ENCODE measurements around the gene NCR1. TPM values are rescaled to one million over a fixed set of nuclear protein-coding genes. Genes with fewer than 3 reads are reported as not detected.

NCR1 gene
- total RNA-seq, 4 donors from 2014 or later = not detected

GRCh38 chr19:54877471-54877870 is 28.5 kb upstream of the NCR1 start:
- no peak for TF ChIP-seq POLR2A (IDR thresholded peaks at IDR 0.05)
- TF ChIP-seq CTCF (IDR thresholded peaks at IDR 0.05) = no peak
- DNase-seq (ENCODE audit: low spot score in 2 of 2) = no peak
- no peak overlapping the region for H3K4me3 ChIP-seq (ENCODE audit: low read depth, poor library complexity, severe bottlenecking)
- WGBS, 2 donors = 53 to 63% methylated on average over 3 of the region's 3 CpGs
- intact Hi-C loops (cut with DNase I; ENCODE audit: low total_unique reads) = no loop called here

GRCh38 chr19:54881884-54882283 is 24.1 kb upstream of the NCR1 start:
- WGBS, 2 donors = 50 to 52% methylated on average over 6 of the region's 6 CpGs
- TF ChIP-seq POLR2A (IDR thresholded peaks at IDR 0.05) (no peak), CTCF (IDR thresholded peaks at IDR 0.05) (no peak)
- no peak for DNase-seq (ENCODE audit: low spot score in 2 of 2)
- intact Hi-C loops (cut with DNase I; ENCODE audit: low total_unique reads) = no loop called here
- H3K4me3 ChIP-seq (ENCODE audit: low read depth, poor library complexity, severe bottlenecking) = no peak overlapping the region

- DNase-seq (ENCODE audit: low spot score in 2 of 2) = no peak
- no peak overlapping the region for H3K4me3 ChIP-seq (ENCODE audit: low read depth, poor library complexity, severe bottlenecking)
- TF ChIP-seq POLR2A (IDR thresholded peaks at IDR 0.05) (no peak), CTCF (IDR thresholded peaks at IDR 0.05) (no peak)
- WGBS, 2 donors = 61 to 67% methylated on average over 7 of the region's 7 CpGs
- intact Hi-C loops (cut with DNase I; ENCODE audit: low total_unique reads) = no loop called here
These were observed 23.2 kb upstream of the NCR1 start for GRCh38 chr19:54882758-54883157.

GRCh38 chr19:54883228-54883627 is 22.7 kb upstream of the NCR1 start:
- DNase-seq (ENCODE audit: low spot score in 2 of 2) = no peak
- no peak for TF ChIP-seq CTCF (IDR thresholded peaks at IDR 0.05)
- TF ChIP-seq POLR2A (IDR thresholded peaks at IDR 0.05) = no peak
- WGBS, 2 donors = 79 to 84% methylated on average over 4 to 9 of the region's 9 CpGs
- no peak overlapping the region for H3K4me3 ChIP-seq (ENCODE audit: low read depth, poor library complexity, severe bottlenecking)
- intact Hi-C loops (cut with DNase I; ENCODE audit: low total_unique reads) = no loop called here

GRCh38 chr19:54888239-54888638 is 17.7 kb upstream of the NCR1 start:
- no peak overlapping the region for H3K4me3 ChIP-seq (ENCODE audit: low read depth, poor library complexity, severe bottlenecking)
- intact Hi-C loops (cut with DNase I; ENCODE audit: low total_unique reads) = no loop called here
- WGBS, 2 donors = 92% methylated on average over 10 of the region's 10 CpGs
- DNase-seq (ENCODE audit: low spot score in 2 of 2) = no peak
- no peak for TF ChIP-seq CTCF (IDR thresholded peaks at IDR 0.05)
- TF ChIP-seq POLR2A (IDR thresholded peaks at IDR 0.05) = no peak

- DNase-seq (ENCODE audit: low spot score in 2 of 2) = no peak
- no peak overlapping the region for H3K4me3 ChIP-seq (ENCODE audit: low read depth, poor library complexity, severe bottlenecking)
- TF ChIP-seq CTCF (IDR thresholded peaks at IDR 0.05) (no peak), POLR2A (IDR thresholded peaks at IDR 0.05) (no peak)
- 80 to 82% methylated on average over 11 of the region's 11 CpGs for WGBS, 2 donors
- intact Hi-C loops (cut with DNase I; ENCODE audit: low total_unique reads) = no loop called here
These were observed 16.4 kb upstream of the NCR1 start for GRCh38 chr19:54889566-54889965.

All from lower leg skin (tissue), 4 donors.